ENCODE data around the gene LST1.

Gene LST1

DNA sequence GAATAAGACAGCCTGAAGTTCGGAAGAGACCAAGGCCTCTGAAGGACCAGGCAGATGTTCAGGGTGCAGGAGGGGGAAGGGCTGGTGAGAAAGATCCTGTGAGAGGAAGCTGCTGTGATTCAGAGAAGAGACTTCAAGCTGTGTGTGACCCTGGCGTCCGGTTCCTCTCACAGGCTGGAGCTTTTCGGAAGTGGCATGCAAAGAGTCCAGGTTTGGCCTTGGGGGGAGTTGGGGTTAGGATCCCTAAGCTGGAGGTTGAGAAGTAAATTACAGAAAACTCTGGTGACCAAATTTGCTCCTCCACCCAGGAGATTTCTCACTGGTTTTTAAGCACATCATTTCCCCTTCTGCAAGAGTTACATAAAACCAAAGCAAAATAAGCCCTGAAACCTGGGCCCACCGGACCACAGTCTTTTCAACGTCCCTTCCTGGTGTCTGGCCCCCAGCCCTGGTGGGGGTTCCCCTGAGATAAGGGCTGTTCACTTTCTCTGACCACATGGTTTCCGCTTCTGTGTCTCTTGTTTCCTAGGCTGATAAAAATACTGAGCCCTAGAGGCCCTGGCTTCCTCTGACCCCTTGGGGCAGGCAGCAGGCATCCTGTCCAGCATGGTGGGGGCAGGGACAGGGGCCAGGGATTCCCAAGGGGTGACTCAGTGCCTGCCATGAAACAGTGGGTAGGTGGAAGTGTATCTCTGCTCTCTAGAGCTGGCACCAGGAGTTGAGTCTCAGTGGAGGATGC is 25.9 kb upstream of the LST1 start:
- peak; percentile 67 for DNase-seq (ENCODE audit: low read depth)
- TF ChIP-seq, protein P1, sequence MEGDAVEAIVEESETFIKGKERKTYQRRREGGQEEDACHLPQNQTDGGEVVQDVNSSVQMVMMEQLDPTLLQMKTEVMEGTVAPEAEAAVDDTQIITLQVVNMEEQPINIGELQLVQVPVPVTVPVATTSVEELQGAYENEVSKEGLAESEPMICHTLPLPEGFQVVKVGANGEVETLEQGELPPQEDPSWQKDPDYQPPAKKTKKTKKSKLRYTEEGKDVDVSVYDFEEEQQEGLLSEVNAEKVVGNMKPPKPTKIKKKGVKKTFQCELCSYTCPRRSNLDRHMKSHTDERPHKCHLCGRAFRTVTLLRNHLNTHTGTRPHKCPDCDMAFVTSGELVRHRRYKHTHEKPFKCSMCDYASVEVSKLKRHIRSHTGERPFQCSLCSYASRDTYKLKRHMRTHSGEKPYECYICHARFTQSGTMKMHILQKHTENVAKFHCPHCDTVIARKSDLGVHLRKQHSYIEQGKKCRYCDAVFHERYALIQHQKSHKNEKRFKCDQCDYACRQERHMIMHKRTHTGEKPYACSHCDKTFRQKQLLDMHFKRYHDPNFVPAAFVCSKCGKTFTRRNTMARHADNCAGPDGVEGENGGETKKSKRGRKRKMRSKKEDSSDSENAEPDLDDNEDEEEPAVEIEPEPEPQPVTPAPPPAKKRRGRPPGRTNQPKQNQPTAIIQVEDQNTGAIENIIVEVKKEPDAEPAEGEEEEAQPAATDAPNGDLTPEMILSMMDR (conservative IDR thresholded peaks at IDR 0.05; ENCODE audit: low read length) = no peak
- no peak overlapping the region for H3K4me3 ChIP-seq (ENCODE audit: low read length)

DNA sequence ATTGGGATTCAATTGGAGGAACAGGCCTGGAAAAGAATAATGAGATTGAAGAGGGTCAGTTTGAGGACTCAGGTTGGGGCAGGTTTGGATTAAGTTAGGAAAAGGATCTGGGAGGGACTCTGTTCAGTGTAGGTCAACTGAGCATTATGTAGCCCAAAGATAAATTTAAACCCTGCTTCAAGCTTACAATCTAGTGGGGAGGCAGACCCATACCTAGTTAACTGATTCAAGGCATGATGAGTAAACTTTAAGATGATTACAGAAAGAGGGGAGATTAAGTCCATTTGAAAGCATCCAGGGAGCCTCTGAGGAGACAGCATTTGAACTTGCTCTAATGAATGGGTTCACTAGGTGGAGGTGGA is 25.4 kb upstream of the LST1 start:
- no peak overlapping the region for H3K4me3 ChIP-seq (ENCODE audit: low read length)
- TF ChIP-seq, protein P1 (conservative IDR thresholded peaks at IDR 0.05; ENCODE audit: low read length) = no peak
- no peak for DNase-seq (ENCODE audit: low read depth)

DNA sequence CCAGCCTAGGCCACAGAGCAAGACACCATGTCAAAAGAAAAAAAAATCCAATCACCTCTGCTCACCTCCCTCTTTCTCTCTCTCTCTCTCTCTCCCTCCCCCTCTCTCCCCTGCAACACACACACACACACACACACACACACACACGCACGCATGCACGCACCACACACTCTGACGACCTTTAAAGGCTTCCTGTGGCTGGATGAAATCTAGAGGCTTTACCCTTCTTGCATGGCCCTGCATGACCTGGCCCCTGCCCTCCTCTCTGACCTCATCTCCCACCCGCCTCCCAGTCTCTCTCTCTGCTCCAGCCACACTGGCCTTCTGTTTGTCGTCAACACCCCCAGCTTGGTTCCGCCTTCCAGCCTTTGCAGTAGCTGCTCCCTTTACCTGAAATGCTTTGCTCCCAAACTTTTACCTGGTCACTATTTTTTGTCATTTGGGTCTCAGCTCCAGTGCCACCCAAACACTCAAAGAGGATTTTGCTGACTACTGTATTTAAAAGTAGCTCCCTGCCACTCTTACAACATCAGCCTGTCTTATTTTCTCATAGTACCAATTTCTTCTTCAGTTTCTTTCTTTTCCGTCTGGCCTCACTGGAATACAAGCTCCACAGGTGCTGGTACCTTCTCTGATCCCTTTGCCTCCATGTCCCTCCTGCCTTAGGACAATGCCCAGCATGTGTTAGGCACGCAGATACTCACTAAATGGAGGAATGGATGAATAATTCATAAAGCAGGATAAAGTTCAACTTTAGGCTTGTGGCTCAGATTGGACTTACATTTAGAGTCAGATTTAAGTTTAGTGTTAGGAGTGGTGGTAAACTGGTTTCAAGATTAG is 18.3 kb upstream of the LST1 start:
- DNase-seq (ENCODE audit: low read depth) = no peak
- TF ChIP-seq, protein P1 (conservative IDR thresholded peaks at IDR 0.05; ENCODE audit: low read length) = no peak
- H3K4me3 ChIP-seq (ENCODE audit: low read length) = no peak overlapping the region

DNA sequence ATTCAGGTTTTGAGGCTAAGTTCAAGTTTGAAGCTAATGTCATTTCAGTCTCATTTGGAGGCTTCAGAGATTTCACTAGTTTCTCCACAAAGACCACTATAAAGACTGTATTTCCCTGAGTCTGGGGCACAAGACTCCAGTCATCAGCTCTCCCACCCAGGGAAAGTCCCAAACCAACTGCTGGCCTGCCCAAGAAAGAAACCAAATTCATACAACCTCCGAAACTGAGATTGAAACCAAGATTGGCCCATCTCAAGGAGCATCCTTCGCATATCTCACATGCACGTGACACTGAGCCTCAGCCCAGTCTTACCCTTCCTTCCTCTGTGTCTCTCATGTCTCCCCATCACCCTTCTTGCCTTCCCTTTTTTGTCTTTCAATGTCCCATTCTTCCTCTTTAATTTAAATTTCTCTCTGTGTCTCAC is 17.5 kb upstream of the LST1 start:
- TF ChIP-seq, protein P1 (conservative IDR thresholded peaks at IDR 0.05; ENCODE audit: low read length) = no peak
- DNase-seq (ENCODE audit: low read depth) = no peak
- H3K4me3 ChIP-seq (ENCODE audit: low read length) = no peak overlapping the region

DNA sequence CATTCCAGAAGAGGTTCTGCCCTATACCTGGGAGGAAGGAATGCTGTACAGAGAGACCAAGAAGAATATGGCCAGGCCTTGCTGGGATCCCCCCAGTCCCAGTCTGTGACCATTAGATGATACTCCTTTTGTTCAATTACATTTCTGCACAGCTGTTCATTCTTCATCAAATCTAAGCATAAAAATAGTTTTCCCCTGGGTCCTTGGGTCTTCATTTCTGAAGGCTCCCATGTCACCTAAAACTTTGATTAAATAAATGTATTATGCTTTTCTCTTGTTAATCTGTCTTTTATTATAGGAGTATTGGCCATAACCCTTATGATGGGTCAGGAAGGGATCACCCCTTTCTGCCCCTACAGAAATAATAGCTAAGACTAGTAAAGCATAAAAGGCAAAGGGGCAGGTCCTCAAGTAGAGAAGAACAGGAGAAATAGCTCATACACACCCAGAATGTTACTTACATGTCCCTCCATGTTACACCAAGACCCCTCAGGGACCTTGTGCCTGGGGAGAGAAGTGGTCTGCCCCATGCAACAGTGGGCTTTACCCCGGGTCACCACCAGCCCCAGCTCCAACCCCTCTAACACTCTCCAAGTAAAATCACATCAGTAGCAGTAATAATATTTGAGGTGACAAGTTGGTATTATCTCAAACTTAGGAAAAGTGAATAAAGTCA is 16.1 kb upstream of the LST1 start:
- DNase-seq (ENCODE audit: low read depth) = no peak
- no peak overlapping the region for H3K4me3 ChIP-seq (ENCODE audit: low read length)
- TF ChIP-seq, protein P1 (conservative IDR thresholded peaks at IDR 0.05; ENCODE audit: low read length) = no peak

DNA sequence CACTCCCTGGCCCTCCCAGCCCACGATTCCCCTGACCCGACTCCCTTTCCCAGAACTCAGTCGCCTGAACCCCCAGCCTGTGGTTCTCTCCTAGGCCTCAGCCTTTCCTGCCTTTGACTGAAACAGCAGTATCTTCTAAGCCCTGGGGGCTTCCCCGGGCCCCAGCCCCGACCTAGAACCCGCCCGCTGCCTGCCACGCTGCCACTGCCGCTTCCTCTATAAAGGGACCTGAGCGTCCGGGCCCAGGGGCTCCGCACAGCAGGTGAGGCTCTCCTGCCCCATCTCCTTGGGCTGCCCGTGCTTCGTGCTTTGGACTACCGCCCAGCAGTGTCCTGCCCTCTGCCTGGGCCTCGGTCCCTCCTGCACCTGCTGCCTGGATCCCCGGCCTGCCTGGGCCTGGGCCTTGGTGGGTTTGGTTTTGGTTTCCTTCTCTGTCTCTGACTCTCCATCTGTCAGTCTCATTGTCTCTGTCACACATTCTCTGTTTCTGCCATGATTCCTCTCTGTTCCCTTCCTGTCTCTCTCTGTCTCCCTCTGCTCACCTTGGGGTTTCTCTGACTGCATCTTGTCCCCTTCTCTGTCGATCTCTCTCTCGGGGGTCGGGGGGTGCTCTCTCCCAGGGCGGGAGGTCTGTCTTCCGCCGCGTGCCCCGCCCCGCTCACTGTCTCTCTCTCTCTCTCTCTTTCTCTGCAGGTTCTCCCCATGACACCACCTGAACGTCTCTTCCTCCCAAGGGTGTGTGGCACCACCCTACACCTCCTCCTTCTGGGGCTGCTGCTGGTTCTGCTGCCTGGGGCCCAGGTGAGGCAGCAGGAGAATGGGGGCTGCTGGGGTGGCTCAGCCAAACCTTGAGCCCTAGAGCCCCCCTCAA is 13.8 kb upstream of the LST1 start, which contains the start of gene LTA:
Gene LTA (plus strand): TSS at position 249 of the 871 bp plus-strand sequence. CDS start 454 bp downstream, at position 703.
- no peak for DNase-seq (ENCODE audit: low read depth)
- TF ChIP-seq, protein P1 (conservative IDR thresholded peaks at IDR 0.05; ENCODE audit: low read length) = no peak
- no peak within 1 kb of the TSS for H3K4me3 ChIP-seq (ENCODE audit: low read length)

All from AG10803 (cell line).